IPS-18a (cell line): Measurements from ENCODE around the gene RAPGEF2.

Experiments used
- H3K27ac ChIP-seq: one replicate; pipeline ENCODE4 v1.5.1; 2013; ENCODE audit warnings: low read length
- H3K27me3 ChIP-seq: one replicate; pipeline ENCODE4 v1.6.1; 2013; ENCODE audit warnings: mild to moderate bottlenecking, low read length; ENCODE audit not compliant: control insufficient read depth, insufficient read depth
- H3K36me3 ChIP-seq: one replicate; pipeline ENCODE4 v1.6.1; 2013; ENCODE audit warnings: low read depth, low read length; ENCODE audit not compliant: control insufficient read depth
- H3K4me1 ChIP-seq: one replicate; pipeline ENCODE4 v1.6.1; 2013; ENCODE audit warnings: low read depth, low read length; ENCODE audit not compliant: control insufficient read depth
- H3K4me3 ChIP-seq: one replicate; pipeline ENCODE4 v1.5.1; 2013; ENCODE audit warnings: low read length
- H3K9ac ChIP-seq: one replicate; pipeline ENCODE4 v1.6.1; 2013; ENCODE audit warnings: mild to moderate bottlenecking, low read length, moderate library complexity
- H3K9me3 ChIP-seq: one replicate; pipeline ENCODE4 v1.6.1; 2013; ENCODE audit warnings: low read depth, low read length; ENCODE audit not compliant: control insufficient read depth

The RAPGEF2 gene

DNA sequence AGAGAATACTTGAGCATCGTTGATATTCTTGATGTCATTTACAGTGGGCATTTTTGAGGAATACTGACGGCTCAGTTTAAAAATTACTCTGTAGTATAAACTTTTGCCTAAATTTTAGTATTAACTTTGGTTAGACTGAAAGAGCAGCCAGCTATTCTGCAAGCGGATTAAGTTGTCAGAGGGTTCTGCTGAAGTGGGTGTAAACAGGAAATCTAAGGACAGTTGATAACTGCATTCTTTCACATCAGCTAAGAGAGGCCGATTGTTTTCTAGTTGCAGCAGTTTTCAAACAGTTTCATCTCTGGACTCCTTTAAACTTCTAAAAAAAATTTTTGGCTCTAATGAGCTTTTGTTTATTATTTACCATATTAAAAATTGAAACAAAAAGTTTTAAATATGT is 149.6 kb downstream of the RAPGEF2 start:
- no peak overlapping the region for H3K9ac ChIP-seq

DNA sequence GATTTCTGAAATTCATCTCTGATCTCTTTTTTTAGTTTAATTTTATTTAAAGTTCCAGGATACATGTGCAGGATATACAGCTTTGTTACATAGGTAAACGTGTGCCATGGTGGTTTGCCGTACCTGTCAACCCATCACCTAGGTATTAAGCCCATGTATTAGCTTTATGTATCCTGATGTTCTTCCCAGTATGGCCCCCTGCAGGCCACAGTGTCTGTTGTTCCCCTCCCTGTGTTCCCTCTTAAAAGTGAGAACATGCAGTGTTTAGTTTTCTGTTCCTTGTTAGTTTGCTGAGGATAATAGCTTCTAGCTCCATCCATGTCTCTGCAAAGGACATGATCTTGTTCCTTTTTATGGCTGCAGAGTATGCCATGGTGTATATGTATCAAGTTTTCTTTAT is 153.2 kb downstream of the RAPGEF2 start:
- no peaks in the 10 kb centered on the region for H3K27me3 ChIP-seq
- no peak overlapping the region for H3K9ac ChIP-seq
- H3K9me3 ChIP-seq: no peaks in the 10 kb centered on the region
- no peaks in the 10 kb centered on the region for H3K36me3 ChIP-seq
- H3K27ac ChIP-seq: no peak overlapping the region
- no peak overlapping the region for H3K4me3 ChIP-seq
- H3K4me1 ChIP-seq: no peaks in the 10 kb centered on the region

More for the DNA sequence above, 149.6 kb downstream of the RAPGEF2 start:
- H3K4me1 ChIP-seq: no peaks in the 10 kb centered on the region
- no peaks in the 10 kb centered on the region for H3K9me3 ChIP-seq
- H3K36me3 ChIP-seq: no peaks in the 10 kb centered on the region
- no peak overlapping the region for H3K4me3 ChIP-seq
- H3K27me3 ChIP-seq: no peaks in the 10 kb centered on the region
- no peak overlapping the region for H3K27ac ChIP-seq

DNA sequence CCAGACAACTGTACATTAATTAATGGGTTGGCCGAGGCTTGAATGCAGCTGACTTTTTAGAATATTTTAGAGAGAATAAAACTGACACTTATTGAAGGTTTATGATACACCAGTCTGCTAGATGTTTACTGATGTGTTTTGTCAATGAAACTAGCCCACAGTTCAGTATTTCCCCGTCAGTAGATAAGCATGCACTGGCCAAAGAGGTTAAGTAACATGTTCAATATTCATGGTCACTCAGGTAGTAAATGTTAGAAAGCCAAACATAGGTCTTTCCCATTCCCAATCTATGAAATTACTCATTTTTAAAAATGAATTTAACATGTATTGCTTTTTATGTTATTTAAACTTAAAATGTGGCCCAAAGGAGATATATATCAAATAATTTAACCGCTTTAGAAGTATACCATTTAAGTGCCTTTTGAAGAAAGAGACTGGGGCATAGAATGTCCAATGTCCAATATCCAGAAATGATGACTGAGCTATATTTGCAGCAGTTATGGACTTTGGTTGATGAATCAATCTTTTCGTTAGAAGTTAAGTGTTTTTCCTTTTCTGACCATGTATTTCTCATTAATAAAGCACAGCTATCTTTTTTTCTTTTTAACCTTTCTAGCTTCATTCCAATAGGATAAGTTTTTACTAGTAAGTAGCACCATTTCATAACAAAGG is 156.1 kb downstream of the RAPGEF2 start:
- H3K36me3 ChIP-seq: no peaks in the 10 kb centered on the region
- H3K4me1 ChIP-seq: no peaks in the 10 kb centered on the region
- no peaks in the 10 kb centered on the region for H3K27me3 ChIP-seq
- H3K27ac ChIP-seq: no peak overlapping the region
- H3K9ac ChIP-seq: no peak overlapping the region
- H3K4me3 ChIP-seq: no peak overlapping the region
- no peaks in the 10 kb centered on the region for H3K9me3 ChIP-seq

DNA sequence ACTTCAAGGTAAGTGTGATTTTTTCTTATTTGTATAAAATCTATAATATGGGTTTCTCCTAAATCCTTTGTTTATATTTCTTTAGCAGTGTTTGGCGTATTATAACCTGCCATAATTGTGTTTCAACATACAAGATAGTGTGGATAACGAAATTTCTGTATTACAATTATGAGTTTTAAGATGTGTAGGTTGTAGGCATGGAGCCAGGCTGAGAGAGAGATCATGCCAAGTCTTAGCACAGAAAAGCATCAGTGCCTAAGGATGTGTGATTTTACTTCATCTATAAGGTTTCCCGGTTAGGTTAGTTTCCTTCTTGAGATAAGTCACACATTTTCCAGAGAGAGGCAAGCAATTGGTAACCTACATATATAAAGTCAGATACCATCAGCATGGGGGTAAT is 161.2 kb downstream of the RAPGEF2 start:
- Histone ChIP-seq H3K27ac (no peak overlapping the region), H3K9me3 (no peaks in the 10 kb centered on the region), H3K4me3 (no peak overlapping the region), H3K4me1 (peaks cover 19% of the 10 kb centered on the region), H3K36me3 (no peaks in the 10 kb centered on the region), H3K27me3 (no peaks in the 10 kb centered on the region), H3K9ac (no peak overlapping the region)

DNA sequence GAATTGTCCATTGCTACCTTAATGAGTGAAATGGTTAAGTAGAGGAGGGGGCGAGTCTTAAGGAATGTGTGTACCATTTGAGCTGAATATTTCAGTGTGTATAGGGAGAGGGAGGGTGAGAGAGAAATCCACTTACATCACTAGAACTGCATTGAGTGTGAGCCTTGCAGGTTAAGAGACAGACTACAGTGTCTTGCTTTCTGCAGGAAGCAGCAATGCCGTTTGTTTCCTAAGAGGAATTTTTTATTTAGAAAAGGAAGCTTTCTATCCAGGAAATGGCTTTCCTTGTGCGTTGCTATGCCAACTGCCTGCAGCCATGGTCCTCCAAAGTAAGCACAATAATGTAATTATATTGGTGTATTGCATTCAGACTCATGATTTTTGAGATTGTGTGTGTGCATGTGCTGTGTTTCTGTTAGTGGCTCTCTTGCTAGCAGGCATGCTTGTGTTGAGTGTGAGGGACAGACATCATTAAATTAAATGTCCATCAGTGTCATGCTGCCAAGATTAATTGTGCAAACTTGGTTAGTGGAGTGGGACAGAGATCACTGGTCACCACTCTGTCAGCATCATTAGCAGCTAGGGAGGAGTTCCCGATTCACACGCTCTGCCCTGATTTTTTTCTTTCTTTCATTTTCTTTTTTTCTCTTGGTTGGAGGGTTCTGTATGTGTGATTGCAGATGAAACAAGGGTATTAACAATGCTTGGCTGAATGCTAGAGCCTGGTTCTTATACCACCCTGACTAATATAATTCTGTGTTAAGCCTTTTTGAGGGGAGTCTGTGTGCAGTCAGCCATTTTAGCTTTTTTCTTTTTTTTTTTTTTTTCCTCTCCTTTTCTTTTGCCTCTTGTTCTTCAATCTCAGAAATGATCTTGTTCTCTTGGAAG is 164.3 kb downstream of the RAPGEF2 start:
- Histone ChIP-seq H3K27me3 (no peaks in the 10 kb centered on the region), H3K9ac (no peak overlapping the region), H3K9me3 (no peaks in the 10 kb centered on the region), H3K36me3 (no peaks in the 10 kb centered on the region), H3K4me3 (no peak overlapping the region), H3K27ac (no peak overlapping the region), H3K4me1 (peaks cover 19% of the 10 kb centered on the region)

DNA sequence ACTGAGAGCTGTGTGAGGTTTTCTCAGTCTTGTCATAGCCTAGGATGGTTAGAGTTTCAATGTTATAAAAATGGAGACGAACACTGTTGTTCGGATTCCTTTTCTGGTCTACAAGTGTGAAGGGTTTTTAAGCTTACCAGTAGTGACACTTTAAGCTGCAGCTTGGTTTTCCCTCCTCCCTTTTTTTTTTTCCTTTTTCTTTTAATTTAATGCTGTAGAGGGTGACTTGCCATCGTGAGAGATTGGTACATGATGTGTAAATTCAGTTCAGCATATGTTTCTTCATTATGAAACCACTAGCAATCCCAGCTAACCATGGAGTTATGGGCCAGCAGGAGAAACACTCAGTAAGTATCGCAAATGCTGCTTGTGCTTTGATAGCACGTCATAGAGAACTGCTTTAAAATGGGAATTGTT is 165.0 kb downstream of the RAPGEF2 start:
- Histone ChIP-seq H3K27me3 (no peaks in the 10 kb centered on the region), H3K9me3 (no peaks in the 10 kb centered on the region), H3K27ac (no peak overlapping the region), H3K4me3 (no peak overlapping the region), H3K36me3 (no peaks in the 10 kb centered on the region), H3K4me1 (peaks cover 19% of the 10 kb centered on the region), H3K9ac (no peak overlapping the region)

DNA sequence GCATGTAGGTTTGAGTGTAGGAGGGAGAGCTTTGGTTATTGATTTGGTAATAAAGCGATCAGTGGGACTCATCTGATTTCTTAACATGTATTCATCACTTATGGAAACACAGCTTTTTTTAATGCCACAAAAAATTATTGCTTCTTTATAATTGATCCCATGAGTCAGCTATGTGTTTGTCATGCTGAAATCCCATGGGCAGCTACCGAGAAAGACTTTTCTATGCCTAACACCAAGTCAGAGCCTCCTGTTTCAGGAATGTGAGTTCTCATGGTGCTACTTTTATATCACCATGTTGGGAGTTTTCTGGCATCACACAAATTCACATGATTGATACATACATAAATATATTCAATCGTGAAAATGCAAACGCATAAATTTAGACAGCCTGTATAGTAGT is 165.7 kb downstream of the RAPGEF2 start:
- Histone ChIP-seq H3K4me3 (no peak overlapping the region), H3K9me3 (no peaks in the 10 kb centered on the region), H3K27ac (no peak overlapping the region), H3K4me1 (peaks cover 19% of the 10 kb centered on the region), H3K9ac (no peak overlapping the region), H3K27me3 (no peaks in the 10 kb centered on the region), H3K36me3 (no peaks in the 10 kb centered on the region)

DNA sequence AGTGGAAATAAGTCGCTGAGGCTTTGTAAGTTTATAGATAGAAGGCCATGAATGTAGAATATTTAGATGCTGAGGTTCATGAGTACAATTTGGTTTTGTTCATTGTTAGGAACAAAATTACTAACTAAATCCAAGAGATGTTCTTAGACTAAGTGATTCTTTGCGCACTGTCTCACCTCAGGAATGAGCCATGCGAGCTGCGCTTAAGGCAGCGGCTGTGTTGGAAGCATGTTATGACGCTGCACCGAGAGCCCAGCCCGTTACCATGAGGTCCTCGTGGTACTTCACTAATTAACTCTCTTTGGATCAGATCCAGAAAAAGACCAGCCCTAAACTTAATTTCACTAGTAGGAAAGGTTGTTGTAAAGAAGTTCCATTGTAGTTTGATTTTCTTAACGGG is 166.2 kb downstream of the RAPGEF2 start:
- H3K4me3 ChIP-seq: no peak overlapping the region
- H3K4me1 ChIP-seq: peaks cover 19% of the 10 kb centered on the region
- H3K36me3 ChIP-seq: no peaks in the 10 kb centered on the region
- no peaks in the 10 kb centered on the region for H3K27me3 ChIP-seq
- no peaks in the 10 kb centered on the region for H3K9me3 ChIP-seq
- H3K9ac ChIP-seq: no peak overlapping the region
- no peak overlapping the region for H3K27ac ChIP-seq

DNA sequence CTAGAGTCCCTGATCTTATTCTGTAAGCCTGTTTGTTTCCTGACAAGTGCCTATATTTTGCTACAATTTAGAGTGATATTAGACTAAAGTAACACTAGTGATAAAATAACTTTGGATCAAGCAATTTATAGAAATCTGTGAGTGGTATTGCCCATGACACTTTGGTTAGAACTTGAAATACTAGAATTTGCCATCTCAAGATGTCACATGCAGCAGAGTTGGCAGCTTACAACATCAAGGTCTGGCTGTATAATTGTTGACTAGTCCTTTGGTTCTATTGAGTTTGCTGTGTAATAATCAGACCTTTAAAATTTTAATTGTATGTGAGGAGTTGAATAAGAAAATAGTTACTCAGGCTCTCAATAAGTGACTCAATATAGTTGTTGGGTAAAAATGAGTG is 167.1 kb downstream of the RAPGEF2 start:
- Histone ChIP-seq H3K36me3 (no peaks in the 10 kb centered on the region), H3K4me3 (no peak overlapping the region), H3K9ac (no peak overlapping the region), H3K4me1 (peaks cover 19% of the 10 kb centered on the region), H3K9me3 (no peaks in the 10 kb centered on the region), H3K27ac (no peak overlapping the region), H3K27me3 (no peaks in the 10 kb centered on the region)

DNA sequence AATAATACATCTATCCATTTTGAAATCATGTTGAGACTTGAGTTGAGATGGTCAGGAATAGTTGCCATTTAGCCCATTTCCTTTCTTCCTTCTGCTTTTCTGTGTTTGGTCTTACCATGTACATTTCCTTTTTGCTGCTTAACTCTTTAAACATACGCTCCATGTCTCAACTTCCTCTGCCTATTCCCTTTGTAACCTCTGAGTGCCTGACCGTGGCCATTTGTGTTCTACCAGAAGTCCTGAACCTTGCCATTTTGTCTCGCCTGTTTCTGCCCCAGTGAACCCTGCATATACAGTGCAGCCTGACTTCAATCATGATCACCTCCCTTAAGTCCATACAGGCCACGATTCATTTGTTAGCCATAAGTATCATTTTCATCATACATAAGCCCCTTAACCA is 169.0 kb downstream of the RAPGEF2 start:
- Histone ChIP-seq H3K27me3 (no peaks in the 10 kb centered on the region), H3K9ac (no peak overlapping the region), H3K36me3 (no peaks in the 10 kb centered on the region), H3K4me3 (no peak overlapping the region), H3K9me3 (no peaks in the 10 kb centered on the region), H3K27ac (no peak overlapping the region), H3K4me1 (peaks cover 16% of the 10 kb centered on the region)

DNA sequence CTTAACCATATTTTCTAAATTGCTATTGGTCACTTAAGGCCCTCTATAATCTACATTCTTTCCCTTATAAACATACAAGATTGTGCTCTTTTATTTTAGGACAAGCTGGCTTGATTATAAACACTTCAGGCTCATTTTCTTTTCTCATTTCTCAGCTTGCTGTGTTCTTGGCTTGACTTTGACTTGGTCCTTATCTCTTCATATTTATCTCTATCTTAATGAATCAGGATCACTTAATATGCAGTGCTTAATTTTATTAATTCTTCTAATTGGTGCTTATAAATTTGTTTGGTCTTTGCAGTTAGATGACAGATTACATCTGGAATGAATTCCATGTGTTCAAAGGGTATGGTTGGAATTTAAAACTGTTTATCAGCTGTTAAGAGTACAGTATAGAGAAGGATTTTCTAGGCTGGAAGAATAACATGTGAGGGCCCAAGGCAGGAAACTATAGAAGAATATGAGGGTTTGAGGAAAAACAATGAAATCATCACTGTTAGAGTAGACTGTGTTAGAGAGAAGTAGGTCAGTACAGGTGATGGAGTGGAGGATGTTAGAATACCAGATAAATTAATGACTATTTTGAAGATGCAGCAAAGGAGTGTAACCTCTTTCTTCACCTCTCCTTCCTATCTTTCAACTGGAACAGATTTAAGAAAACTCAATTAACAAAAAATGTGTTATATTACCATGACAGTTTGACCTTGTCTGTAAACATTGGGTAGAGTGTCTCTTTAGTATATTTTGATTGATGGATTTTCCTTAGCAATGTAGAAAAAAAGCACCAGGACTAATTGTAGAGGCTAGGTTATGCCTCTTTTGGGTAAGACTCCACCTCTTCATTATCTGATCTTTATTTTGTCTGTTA is 169.6 kb downstream of the RAPGEF2 start:
- H3K4me1 ChIP-seq: peaks cover 12% of the 10 kb centered on the region
- H3K36me3 ChIP-seq: no peaks in the 10 kb centered on the region
- H3K4me3 ChIP-seq: no peak overlapping the region
- no peak overlapping the region for H3K9ac ChIP-seq
- no peaks in the 10 kb centered on the region for H3K9me3 ChIP-seq
- no peaks in the 10 kb centered on the region for H3K27me3 ChIP-seq
- H3K27ac ChIP-seq: no peak overlapping the region
